Kidney tubule cell (primary cell): ENCODE results near the gene SLC10A6.
"Not testable (repeated sequence)": the region's sequence is repeated elsewhere in the genome, so short reads cannot be mapped to it uniquely, and the experiment has no call there.

Experiments used
- DNase-seq: peaks from one replicate; pipeline ENCODE4 v3.0.0-alpha.2; 2018; ENCODE audit warnings: low spot score

SLC10A6 gene, protein sequence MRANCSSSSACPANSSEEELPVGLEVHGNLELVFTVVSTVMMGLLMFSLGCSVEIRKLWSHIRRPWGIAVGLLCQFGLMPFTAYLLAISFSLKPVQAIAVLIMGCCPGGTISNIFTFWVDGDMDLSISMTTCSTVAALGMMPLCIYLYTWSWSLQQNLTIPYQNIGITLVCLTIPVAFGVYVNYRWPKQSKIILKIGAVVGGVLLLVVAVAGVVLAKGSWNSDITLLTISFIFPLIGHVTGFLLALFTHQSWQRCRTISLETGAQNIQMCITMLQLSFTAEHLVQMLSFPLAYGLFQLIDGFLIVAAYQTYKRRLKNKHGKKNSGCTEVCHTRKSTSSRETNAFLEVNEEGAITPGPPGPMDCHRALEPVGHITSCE

DNA sequence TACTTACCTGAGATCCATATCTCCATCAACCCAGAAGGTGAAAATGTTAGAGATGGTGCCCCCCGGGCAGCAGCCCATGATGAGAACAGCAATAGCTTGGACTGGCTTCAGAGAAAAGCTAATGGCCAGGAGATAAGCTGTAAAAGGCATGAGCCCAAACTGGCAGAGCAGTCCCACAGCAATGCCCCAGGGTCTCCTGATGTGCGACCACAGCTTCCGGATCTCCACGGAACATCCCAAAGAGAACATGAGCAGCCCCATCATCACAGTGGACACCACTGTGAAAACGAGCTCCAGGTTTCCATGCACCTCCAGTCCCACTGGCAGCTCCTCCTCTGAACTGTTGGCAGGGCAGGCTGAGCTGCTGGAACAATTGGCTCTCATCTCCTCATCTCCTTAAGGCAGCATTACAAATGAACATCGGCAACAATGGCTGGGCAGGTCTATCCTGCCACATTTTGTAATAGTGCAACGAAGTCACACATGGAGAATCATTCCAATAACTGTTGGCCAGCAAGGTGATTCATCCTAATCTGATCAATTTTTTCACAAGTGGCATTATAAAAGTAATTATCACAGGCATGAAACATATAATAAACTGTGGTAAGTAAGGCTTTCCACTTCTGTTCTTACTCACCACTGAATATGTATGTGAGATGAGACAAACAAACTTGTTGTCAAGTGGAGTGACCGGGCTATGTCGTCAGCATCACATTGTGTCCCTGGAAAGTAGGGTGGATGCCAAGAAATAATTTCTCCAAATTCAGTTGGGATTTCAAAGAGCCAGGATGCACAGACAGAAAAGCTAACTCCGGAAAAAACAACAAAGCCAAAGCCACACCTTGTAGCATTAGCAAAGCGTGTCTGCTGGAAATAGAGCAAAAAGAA is at the start of gene SLC10A6:
Gene SLC10A6 (minus strand): TSS at position 653 of the 888 bp plus-strand sequence. CDS start 269 bp downstream, at position 384.
- no peak for DNase-seq

DNA sequence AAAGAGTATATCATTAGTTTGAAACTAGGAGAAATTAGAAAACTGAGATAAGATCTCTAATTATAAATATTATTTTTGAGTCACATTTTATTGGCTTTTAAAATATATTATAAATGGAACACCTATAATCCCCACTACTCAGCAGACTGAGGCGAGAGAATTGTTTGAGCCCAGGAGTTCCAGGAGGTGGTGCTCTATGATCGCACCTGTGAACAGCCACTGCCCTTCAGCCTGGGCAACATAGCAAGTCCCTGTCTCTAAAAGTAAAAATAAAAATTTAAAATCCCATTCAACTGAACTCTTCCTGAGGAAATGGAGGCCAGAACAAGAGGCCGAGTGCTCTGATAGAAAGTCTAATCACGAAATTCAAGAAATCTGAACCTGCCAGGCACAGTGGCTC is 49.4 kb upstream of the SLC10A6 start:
- DNase-seq: peak; percentile 47

DNA sequence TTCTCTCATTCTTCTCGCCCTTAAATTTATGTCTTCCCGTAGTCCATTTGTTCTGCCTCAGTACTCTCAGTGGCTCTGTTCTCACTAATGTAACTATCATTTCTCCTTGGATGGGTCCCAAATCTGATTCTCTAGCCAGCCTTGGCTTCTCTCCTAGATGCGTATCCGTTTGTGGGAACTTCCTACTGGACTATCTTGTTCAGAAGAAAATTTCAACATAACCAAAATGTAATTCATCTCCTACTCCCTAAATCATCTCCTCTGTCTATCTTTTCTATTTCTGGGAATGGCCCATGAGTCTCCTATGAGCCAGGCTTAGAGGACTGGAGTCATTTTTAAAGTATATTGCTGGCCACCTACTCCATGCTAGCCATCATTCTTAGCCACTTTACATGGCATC is 47.4 kb upstream of the SLC10A6 start:
- no peak for DNase-seq

DNA sequence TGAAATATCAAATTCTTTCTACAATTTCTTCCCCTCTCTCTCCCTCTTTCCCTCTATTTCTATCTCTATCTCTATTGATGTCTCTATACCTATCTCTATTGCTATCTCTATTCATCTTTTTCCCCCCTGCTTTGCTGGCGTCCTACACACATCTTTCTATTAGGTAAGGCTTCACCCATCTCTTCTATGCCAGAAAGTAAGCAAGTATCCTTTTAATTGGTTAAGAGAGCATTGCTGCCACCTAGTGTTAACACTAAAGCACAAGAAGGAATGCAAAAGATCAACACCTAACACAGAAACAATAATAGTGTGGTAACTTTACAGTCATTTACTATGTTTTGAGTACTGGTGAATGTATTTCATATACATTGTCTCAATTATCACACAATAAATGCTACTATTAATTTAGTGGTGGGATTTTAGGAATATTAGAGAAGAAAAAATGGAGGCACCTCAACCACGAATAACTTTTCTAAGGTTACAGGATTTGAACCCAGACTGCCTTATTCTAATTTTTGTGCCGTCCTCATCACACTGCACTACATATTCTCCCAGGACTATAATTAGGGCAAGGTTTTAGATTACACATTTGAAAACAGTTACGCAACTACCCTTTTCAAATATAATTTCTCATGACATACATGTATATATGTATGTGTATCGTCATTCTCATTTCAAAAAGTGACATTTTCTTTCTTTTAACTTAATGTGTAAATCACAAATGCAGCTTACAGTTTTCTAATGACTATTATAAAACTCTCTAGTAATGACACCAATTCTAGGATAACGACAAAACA is 46.7 kb upstream of the SLC10A6 start:
- peak; percentile 80 for DNase-seq

DNA sequence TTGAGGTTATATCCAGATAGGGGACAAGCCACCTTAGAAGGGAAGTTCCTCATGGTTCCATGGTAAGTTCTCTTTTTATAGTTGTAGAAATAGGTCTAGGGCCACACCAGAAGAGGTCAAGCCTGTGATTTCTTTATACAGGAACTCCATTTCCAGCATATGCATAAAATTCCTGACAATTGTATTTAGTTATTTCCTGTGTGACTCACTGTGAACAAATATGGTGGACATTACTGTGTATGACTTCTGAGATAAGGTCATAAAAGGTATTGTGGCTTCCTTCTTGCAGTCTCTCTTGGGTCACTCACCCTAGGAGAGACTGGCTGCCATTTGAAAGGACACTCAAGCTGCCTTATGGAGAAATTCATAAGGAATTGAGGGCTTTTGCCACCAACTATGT is 45.3 kb upstream of the SLC10A6 start:
- DNase-seq: peak; percentile 74

DNA sequence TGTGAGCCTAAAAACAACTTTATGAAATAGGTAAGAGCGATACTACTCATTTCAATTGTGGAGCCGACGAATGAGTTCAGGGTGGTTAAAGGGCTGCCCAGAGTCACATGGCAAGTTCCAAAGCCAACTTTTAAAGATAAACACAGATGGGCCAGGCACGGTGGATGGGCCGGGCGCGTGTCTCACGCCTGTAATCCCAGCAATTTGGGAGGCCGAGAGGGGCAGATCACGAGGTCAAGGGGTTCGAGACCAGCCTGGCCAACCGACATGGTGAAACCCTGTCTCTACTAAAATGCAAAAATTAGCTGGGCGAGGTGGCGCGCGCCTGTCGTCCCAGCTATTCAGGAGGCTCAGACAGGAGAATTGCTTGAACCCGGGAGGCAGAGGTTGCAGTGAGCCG is 44.0 kb upstream of the SLC10A6 start:
- no peak for DNase-seq

DNA sequence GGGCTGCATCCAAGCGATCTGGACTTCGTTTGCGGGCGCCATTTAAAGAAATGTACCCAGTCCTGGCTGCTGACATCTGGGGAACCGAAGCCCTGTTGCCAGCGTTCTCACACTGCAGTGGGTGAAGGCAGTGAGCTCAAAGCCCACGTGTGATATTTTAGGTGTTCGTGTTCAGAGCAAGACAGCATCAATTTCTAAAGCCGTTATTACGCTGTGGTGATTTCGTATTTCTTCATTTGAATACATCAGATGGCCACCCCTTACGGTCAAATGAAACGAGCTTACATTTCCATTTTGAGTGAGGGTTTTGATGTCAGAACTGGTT is 43.4 kb upstream of the SLC10A6 start:
- DNase-seq: no peak

DNA sequence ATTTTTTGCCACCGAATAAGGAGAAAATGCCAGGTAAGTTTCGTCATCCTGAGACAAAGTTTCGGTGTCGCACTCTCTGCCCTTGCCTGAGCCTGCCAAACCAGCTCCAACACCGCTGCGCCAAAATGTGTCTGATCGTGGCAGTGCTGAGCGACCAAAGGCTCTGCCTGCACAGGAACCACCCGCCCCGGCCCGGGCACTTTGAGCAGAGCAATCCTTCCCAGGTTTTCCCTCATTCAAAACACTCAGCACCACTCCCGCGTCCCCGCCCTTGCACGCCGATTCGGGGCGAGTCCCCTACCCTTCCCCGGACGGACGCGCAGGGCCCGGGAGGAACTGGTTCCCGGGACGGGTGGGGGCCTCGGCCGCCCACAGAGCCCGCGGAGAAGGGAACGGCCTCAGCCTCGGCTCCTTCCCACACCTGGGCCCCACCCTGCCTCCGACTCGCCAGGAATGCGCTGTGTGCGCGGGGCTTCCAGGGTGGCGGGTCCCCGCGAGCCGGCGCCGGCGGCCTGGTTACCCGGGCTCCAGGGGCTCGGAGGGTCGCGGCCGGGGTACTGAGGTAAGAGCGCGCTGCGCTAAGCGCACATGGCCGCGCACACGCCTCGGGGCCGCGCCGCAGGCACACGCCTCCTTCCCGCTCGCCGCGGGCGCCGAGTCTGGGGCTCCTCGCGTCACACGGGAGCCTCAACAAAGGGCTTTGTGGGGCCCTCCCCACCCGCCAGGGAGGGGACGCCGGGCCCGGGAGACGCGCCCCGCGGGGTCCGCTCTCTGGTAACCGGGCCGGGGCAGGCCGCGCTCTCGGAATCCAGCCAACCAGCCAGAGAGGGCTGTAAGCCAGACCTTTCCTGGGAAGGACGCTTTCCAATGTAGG is 42.8 kb upstream of the SLC10A6 start, which contains the start of gene C4orf36:
Gene C4orf36 (minus strand): TSS at position 661 of the 874 bp plus-strand sequence. CDS start 902 bp downstream, outside the sequence.
- DNase-seq: peak; percentile 86

DNA sequence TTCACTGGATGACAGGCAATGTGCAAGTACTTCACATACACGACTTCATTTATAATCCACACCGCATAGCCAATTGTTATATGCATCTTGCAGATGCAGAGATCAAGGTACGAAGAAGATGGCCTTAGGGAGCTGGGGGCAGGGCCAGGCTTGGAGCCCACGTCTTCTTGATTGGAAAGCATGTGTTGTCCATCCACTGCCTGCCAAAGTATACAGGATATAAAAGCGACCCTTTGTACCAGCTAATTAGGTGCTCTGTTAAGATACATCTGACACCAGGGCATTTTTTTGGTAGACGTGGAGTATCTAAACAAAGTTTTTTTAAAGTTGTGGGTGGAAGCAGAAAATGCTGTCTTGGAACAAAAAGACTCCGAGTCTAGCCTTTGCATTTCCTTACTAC is 41.6 kb upstream of the SLC10A6 start:
- no peak for DNase-seq

DNA sequence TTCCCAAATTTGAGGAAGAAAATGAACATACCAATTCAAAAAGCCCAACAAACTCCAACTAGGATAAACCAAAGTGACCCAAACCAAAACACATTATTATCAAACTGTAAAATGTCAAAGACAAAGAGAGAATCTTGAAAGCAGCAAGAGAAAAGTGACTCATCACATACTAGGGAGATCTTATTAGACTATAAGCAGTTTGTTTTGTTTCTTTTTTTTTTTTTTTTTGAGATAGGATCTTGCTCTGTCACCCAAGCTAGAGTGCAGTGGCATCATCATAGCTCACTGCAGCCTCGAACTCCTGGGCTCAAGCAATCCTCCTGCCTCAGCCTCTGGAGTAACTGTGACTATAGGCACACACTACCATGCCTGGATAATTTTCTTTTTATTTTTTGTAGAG is 30.5 kb upstream of the SLC10A6 start:
- DNase-seq: no peak

DNA sequence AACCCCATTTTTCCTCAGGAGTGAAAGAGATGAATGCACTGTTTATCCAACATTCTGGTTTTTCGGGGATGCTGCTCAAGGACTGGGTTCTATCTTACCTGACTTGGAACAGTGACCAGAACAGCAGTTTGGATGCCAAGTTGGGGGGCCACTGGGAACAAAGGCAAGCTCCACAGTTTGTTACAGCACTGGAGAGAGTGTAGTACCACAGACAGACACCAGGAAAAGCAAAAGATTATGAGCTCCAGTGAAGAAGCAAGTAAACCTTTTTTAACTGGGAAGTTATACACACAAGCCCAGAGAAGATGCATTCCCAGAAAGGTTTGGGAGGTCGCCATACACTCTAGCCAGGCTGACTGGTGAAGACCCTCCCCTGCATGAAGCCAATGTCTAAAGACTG is 29.5 kb upstream of the SLC10A6 start:
- DNase-seq: no peak

DNA sequence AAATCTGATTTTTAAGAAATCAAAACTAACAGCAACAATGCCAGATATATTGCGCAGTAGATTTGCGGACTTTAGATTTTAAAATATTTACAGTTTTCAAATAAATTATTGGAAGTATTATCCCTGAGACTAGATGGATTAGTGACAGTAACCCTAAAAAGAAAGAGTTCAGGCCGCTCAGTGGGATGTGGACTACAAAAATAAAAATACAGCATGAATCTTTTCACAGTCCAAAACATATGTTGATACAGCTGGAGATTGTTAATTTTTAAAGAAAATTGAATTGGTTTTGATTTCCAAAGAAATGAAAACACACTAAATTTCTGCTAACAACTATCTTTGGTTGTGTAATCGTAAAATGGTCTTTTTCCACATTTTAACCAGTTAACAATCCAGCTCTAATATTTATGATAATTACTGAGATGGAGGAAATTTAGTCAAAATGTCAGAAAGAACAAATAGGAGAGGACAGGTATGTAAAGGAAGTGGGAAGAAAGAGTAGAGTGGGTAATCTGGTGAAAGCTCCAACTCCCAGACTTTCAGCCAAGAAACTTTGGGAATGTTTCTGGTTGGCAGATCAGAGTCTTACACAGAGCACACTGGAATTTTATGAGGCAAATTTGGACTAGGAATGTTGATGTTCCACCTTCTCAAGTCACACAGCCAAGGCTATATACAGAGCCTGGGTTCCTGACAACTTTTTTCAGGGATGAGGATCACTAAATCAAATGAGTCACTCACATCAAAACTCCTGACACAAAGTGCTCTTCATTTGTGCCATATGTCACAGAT is 27.9 kb upstream of the SLC10A6 start:
- no peak for DNase-seq

DNA sequence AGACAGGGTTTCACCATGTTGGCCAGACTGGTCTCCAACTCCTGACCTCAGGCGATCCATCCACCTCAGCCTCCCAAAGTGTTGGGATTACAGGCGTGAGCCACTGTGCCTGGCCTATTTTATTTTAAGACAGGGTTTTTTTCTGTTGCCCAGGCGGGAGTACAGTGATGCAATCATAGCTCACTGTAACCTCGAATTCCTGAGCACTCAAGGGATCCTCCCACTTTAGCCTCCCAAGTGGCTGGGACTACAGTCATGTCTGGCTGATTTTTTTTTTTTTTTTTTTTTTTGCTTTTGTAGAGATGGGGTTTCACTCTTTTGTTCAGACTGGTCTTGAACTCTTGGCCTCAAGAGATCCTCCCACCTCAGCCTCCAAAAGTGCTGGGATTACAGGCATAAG is 26.3 kb upstream of the SLC10A6 start:
- DNase-seq: not testable (repeated sequence)

DNA sequence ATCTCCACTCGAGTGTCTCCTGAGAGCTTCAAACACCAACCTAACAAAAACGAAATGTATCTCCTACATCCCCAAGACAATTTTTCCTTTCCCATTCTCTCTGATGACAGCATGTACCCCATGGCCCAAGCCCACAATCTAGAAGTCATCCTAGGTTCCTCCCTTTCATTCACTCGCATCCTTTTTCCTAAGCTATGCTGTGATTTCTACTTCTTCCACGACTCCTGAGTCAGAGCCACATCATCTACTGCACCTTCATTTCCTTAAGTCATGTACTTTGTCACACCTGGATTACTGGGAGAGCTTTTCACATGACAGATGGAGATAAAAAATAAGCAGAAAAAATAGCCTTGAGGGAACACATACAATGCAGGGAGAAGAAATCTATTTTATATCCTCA is 23.0 kb upstream of the SLC10A6 start:
- peak; percentile 61 for DNase-seq

DNA sequence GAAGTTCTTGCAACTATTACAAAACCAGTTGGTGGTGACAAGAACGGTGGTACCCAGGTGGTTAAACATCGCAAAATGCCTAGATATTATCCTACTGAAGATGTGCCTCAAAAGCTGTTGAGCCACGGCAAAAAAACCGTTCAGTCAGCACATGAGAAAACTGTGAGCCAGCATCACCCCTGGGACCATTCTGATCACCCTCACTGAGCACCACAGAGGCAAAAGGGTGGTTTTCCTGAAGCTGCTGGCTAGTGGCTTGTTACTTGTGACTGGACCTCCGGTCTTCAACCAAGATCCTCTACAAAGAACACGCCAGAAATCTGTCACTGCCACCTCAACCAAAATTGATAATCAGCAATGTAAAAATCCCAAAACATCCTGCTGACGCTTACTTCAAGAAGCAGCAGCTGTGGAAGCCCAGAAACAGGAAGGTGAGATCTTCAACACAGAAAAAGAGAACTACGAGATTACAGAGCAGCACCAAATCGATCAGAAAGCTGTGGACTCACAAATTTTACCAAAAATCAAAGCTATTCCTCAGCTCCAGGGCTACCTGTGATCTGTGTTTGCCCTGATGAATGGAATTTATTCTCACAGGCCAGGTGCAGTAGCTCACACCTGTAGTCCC is 21.4 kb upstream of the SLC10A6 start:
- DNase-seq: no peak

DNA sequence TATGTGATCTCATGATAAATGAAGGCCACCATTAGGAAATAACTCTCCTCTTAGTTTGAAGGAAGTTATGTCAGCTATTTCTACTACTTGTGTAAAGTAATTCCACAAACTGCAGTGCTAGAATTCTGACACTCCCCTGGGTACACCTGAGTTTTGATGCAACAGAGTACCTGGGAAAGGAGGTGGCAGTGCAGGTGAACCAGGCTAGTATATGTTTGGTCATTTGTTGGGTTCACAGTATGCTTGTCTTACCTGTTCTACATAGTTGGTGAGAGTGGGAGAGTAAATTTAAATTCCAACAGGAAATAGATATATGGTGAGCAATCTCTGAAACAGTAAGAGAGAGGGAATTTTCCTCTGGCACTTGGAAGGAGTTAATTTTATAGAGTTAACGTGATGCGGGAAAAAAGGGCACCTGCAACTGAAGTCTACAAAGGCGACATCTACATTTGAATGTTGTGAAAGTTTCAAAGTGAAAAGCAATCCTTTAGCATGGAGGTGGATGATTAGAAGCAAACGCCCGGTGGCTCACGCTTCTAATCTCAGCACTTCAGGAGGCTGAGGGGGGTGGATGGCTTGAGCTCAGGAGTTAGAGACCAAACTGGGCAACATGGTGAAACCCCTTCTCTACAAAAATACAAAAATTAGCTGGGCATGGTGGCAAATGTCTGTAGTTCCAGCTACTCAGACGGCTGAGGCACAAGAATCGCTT is 8.3 kb upstream of the SLC10A6 start:
- DNase-seq: peak; percentile 61

DNA sequence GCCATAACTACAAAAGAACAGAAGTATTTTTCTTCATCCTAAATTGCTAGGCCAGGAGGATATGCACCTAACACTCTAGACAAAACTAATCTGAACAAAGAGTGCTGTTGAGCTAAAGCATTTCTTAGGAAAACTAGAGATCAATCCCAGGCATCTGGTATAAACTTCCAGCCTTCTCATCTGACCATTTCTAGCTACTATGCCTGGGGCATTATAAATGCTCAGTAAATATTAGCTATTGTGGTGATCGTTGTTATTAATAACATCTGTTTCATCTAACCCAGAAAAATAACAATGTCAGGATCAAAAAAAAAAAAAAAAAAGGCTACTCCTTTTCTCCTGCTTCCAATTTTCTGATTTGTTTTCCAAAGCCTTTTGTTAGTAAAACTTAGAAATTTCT is 7.7 kb upstream of the SLC10A6 start:
- DNase-seq: no peak

DNA sequence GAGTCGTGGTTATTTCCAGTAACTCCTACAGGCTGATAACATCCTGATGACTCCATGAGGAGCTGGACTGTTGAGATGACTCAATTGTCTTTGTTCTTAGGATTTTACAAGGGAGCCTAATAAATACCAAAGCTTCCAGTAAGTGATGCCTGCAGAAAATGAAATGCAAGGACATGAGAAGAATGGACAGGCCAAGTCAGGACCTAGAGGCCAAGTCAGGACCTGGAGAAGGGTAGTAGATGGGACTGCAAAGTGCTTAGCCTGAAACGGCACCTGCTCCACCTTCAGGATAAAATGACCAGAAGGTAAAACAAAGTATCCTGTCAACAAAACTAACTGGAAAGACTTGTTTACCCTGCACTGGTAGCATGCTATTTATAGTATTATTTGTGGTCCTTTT is 6.4 kb upstream of the SLC10A6 start:
- peak; percentile 79 for DNase-seq

DNA sequence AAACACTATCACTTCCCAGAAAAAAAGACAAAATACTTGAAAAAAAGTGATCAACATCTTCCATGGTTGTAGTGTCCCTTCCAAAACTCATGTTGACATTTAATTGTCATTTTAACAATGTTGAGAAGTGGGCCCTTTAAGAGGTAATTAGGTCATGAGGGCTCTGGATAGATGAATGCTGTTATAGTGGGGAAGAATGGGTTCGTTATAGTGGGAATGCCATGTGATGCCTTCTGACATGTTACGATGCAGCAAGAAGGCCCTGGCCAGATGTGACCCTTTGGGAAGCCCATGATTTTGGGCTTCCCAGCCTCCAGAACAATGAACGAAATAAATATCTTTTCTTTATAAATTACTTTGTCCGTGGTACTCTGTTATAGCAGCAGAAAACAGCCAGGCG is 4.0 kb upstream of the SLC10A6 start:
- no peak for DNase-seq
